Trophoblast cell (in vitro differentiated cells and primary cell): ENCODE measurements around the gene CD40LG.

Experiments used
- DNase-seq, 2 donors: peaks; one replicate each; pipeline ENCODE4 v3.0.0-alpha.2; 2016
- H2AFZ ChIP-seq: 2 replicates; pipeline ENCODE4 v1.6.1; 2013; ENCODE audit warnings: low read length, moderate library complexity, mild to moderate bottlenecking; ENCODE audit not compliant: insufficient read depth, poor library complexity
- H2AK5ac ChIP-seq: 2 replicates; pipeline ENCODE4 v1.6.1; 2013; ENCODE audit warnings: mild to moderate bottlenecking, low read length
- H2BK120ac ChIP-seq: 2 replicates; pipeline ENCODE4 v1.6.1; 2013; ENCODE audit warnings: low read length, mild to moderate bottlenecking, moderate library complexity; ENCODE audit not compliant: insufficient read depth, poor library complexity
- H2BK12ac ChIP-seq: 2 replicates; pipeline ENCODE4 v1.6.1; 2013; ENCODE audit warnings: mild to moderate bottlenecking, low read length, moderate library complexity
- H2BK5ac ChIP-seq: 2 replicates; pipeline ENCODE4 v1.6.1; 2013; ENCODE audit warnings: low read length, low read depth, moderate library complexity, mild to moderate bottlenecking; ENCODE audit not compliant: poor library complexity
- H3K14ac ChIP-seq: 2 replicates; pipeline ENCODE4 v1.6.1; 2013; ENCODE audit warnings: mild to moderate bottlenecking, low read length
- H3K18ac ChIP-seq: 2 replicates; pipeline ENCODE4 v1.6.1; 2013; ENCODE audit warnings: mild to moderate bottlenecking, low read length
- H3K23ac ChIP-seq: 2 replicates; pipeline ENCODE4 v1.6.1; 2013; ENCODE audit warnings: low read length
- H3K27ac ChIP-seq: 2 replicates; pipeline ENCODE4 v1.5.1; 2013; ENCODE audit warnings: low read depth, mild to moderate bottlenecking, inconsistent platforms, low read length, moderate library complexity
- H3K27me3 ChIP-seq: 2 replicates; pipeline ENCODE4 v1.6.1; 2013; ENCODE audit warnings: inconsistent platforms, mild to moderate bottlenecking, low read length, moderate library complexity; ENCODE audit not compliant: insufficient read depth
- H3K36me3 ChIP-seq, 2 experiments: 1 replicate in 1 of 2; 2 replicates in 1 of 2; pipeline ENCODE4 v1.6.1; 2013; ENCODE audit warnings: low read length in 2 of 2, mild to moderate bottlenecking in 2 of 2, moderate library complexity in 1 of 2; ENCODE audit not compliant: insufficient read depth in 2 of 2, control insufficient read depth in 1 of 2
- H3K4ac ChIP-seq: 2 replicates; pipeline ENCODE4 v1.6.1; 2013; ENCODE audit warnings: low read depth, mild to moderate bottlenecking, low read length, moderate library complexity
- H3K4me1 ChIP-seq, 2 experiments: 1 replicate in 1 of 2; 2 replicates in 1 of 2; pipeline ENCODE4 v1.6.1; 2013; ENCODE audit warnings: low read length in 2 of 2, mild to moderate bottlenecking in 2 of 2, moderate library complexity in 1 of 2; ENCODE audit not compliant: insufficient read depth in 2 of 2, control insufficient read depth in 1 of 2
- H3K4me2 ChIP-seq: 2 replicates; pipeline ENCODE4 v1.6.1; 2013; ENCODE audit warnings: inconsistent platforms, mild to moderate bottlenecking, low read length, moderate library complexity
- H3K4me3 ChIP-seq: 2 replicates; pipeline ENCODE4 v1.5.1; 2013; ENCODE audit warnings: mild to moderate bottlenecking, low read depth, low read length, inconsistent platforms
- H3K79me1 ChIP-seq: one replicate; pipeline ENCODE4 v1.6.1; 2013; ENCODE audit warnings: low read length
- H3K79me2 ChIP-seq: 2 replicates; pipeline ENCODE4 v1.6.1; 2013; ENCODE audit warnings: low read length, mild to moderate bottlenecking; ENCODE audit not compliant: control insufficient read depth, insufficient read depth, poor library complexity
- H3K9ac ChIP-seq: 2 replicates; pipeline ENCODE4 v1.6.1; 2013; ENCODE audit warnings: mild to moderate bottlenecking, low read length
- H3K9me3 ChIP-seq: 2 replicates; pipeline ENCODE4 v1.6.1; 2013; ENCODE audit warnings: low read depth, mild to moderate bottlenecking, control low read depth, inconsistent platforms, low read length; ENCODE audit not compliant: insufficient read depth
- H4K12ac ChIP-seq: 2 replicates; pipeline ENCODE4 v1.6.1; 2013; ENCODE audit warnings: low read depth, mild to moderate bottlenecking, low read length, moderate library complexity
- H4K8ac ChIP-seq: 2 replicates; pipeline ENCODE4 v1.6.1; 2013; ENCODE audit warnings: low read depth, mild to moderate bottlenecking, low read length, moderate library complexity
- H4K91ac ChIP-seq: one replicate; pipeline ENCODE4 v1.6.1; 2013; ENCODE audit warnings: low read depth, mild to moderate bottlenecking, low read length, moderate library complexity
- WGBS: extraction: QIAGEN DNeasy Blood & Tissue Kit; methylation state at CpG from one replicate; pipeline ENCODE4 v1.1.7; 2013; ENCODE audit warnings: missing lambda C conversion rate; ENCODE audit not compliant: insufficient read length, insufficient coverage; ENCODE audit errors: extremely low coverage; 5-methylcytosine and 5-hydroxymethylcytosine counted together

The CD40LG gene

DNA sequence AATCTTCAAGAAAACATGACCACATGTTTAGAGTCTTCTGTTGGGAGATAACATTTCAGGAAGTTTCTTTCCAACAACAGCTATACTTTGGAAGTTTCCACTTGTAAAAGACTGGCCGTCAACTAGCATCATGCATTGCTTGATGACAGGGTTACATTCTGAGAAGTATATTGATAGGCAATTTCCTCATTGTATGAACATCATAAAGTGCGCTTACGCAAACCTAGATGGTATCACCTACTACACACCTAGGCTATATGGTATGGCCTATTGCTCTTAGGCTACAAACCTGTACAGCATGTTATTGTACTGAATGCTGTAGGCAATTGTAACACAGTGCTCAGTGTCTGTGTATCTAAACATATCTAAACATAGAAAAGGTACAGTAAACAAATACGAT, 25.4 kb upstream of the CD40LG start:
- Histone ChIP-seq H3K23ac (no peak overlapping the region), H2BK5ac (no peak overlapping the region), H3K4me2 (no peak overlapping the region), H3K27me3 (no peaks in the 10 kb centered on the region), H3K18ac (no peak overlapping the region), H3K9ac (no peak overlapping the region), H2BK12ac (no peak overlapping the region), H4K91ac (no peak overlapping the region), H3K27ac (no peak overlapping the region), H3K4me3 (no peak overlapping the region), H3K4ac (no peak overlapping the region), H3K9me3 (no peaks in the 10 kb centered on the region), H3K79me1 (no peaks in the 10 kb centered on the region), H3K14ac (no peak overlapping the region), H2BK120ac (no peak overlapping the region), H2AK5ac (no peak overlapping the region), H2AFZ (no peak overlapping the region), H4K8ac (no peak overlapping the region), H4K12ac (no peak overlapping the region), H3K79me2 (no peaks in the 10 kb centered on the region), H3K36me3 (no peaks in the 10 kb centered on the region), H3K4me1 (no peaks in the 10 kb centered on the region)
- DNase-seq, result peak; percentile 20 to 66
- WGBS, result no CpG with 5 or more reads among the region's 4 CpGs

DNA sequence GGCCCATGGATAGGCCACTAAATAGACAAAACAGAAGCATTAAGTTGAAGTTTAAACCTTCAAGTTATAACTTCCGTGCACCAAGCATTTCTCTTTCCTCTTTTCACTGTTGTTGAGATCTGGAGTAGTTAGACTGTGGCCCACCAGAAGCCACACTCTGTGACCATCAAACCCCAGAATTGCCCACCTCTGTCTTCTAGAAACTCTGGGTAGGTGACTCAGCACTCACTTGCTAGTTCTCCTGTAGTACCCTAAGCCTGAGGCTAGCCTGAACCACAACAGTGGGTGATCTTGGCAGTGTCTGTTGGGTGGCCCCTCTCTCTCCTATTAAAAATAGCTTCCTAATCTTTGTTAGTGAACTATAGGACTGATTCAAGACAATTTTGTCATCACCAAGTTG, 24.6 kb upstream of the CD40LG start:
- Histone ChIP-seq H4K8ac (no peak overlapping the region), H2BK120ac (no peak overlapping the region), H3K79me2 (no peaks in the 10 kb centered on the region), H3K4me3 (no peak overlapping the region), H4K12ac (no peak overlapping the region), H3K36me3 (no peaks in the 10 kb centered on the region), H3K9me3 (no peaks in the 10 kb centered on the region), H3K4me2 (no peak overlapping the region), H2BK12ac (no peak overlapping the region), H3K27me3 (no peaks in the 10 kb centered on the region), H3K4ac (no peak overlapping the region), H3K18ac (no peak overlapping the region), H4K91ac (no peak overlapping the region), H3K9ac (no peak overlapping the region), H3K27ac (no peak overlapping the region), H2BK5ac (no peak overlapping the region), H2AK5ac (no peak overlapping the region), H3K79me1 (no peaks in the 10 kb centered on the region), H2AFZ (no peak overlapping the region), H3K14ac (no peak overlapping the region), H3K23ac (no peak overlapping the region), H3K4me1 (no peaks in the 10 kb centered on the region)
- no peak for DNase-seq
- WGBS, result no CpG with 5 or more reads among the region's 1 CpG

DNA sequence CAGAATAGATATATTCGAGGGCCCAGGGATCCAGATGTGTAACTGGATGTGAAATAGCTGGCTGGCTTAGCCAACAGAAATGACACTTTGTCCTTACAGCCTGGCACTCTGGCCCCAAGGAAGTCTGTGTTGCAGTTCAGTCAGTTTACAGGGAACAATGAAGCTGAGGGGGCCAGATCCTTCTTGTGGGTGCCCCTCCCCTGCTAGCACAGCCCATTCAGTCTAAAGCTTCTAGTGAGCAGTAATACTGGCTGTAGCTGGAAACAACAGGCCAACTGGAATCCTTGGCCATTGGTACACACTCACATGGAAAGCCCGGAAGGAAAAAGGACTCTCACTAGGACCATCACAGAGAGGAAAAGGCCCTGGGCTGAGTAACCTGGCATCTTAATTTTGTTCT, 22.7 kb upstream of the CD40LG start:
- Histone ChIP-seq H3K79me2 (no peaks in the 10 kb centered on the region), H2BK5ac (no peak overlapping the region), H3K79me1 (no peaks in the 10 kb centered on the region), H2AFZ (no peak overlapping the region), H3K4me1 (no peaks in the 10 kb centered on the region), H3K27me3 (no peaks in the 10 kb centered on the region), H3K23ac (no peak overlapping the region), H3K4me2 (no peak overlapping the region), H3K4ac (no peak overlapping the region), H3K9ac (no peak overlapping the region), H4K12ac (no peak overlapping the region), H4K8ac (no peak overlapping the region), H3K14ac (no peak overlapping the region), H2AK5ac (no peak overlapping the region), H3K36me3 (no peaks in the 10 kb centered on the region), H4K91ac (no peak overlapping the region), H2BK12ac (no peak overlapping the region), H2BK120ac (no peak overlapping the region), H3K18ac (no peak overlapping the region), H3K27ac (no peak overlapping the region), H3K4me3 (no peak overlapping the region), H3K9me3 (no peaks in the 10 kb centered on the region)
- WGBS, result no CpG with 5 or more reads among the region's 2 CpGs
- no peak for DNase-seq

DNA sequence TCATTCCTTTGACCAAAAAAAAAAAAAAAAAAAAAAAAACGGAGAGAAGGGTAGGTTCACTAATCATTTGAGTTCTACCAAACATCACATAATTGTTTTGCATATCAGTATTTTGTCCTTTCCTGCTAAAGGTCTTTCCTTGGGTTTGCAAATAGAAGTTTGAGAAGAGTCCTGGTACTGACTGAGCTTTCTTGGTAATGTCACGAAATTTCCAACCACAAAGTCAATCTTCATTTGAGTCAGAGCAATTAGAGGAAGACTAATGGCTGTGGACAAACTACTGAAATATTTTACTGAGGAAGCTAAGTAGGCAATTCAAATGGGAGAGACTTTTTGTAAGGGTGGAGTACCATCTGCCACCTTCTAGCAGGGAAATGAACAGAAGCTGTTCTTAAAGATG, 21.7 kb upstream of the CD40LG start:
- Histone ChIP-seq H3K4me3 (no peak overlapping the region), H2BK120ac (no peak overlapping the region), H3K27ac (no peak overlapping the region), H3K79me1 (no peaks in the 10 kb centered on the region), H2AFZ (no peak overlapping the region), H4K8ac (no peak overlapping the region), H3K4me2 (no peak overlapping the region), H3K23ac (no peak overlapping the region), H2BK12ac (no peak overlapping the region), H4K91ac (no peak overlapping the region), H3K27me3 (no peaks in the 10 kb centered on the region), H2BK5ac (no peak overlapping the region), H4K12ac (no peak overlapping the region), H3K79me2 (no peaks in the 10 kb centered on the region), H3K9ac (no peak overlapping the region), H2AK5ac (no peak overlapping the region), H3K14ac (no peak overlapping the region), H3K4ac (no peak overlapping the region), H3K36me3 (no peaks in the 10 kb centered on the region), H3K18ac (no peak overlapping the region), H3K9me3 (no peaks in the 10 kb centered on the region), H3K4me1 (no peaks in the 10 kb centered on the region)
- no CpG with 5 or more reads among the region's 2 CpGs for WGBS
- DNase-seq, result no peak
